ENCODE measurements around the gene NXPH4. TPM values are rescaled to one million over a fixed set of nuclear protein-coding genes. Genes with fewer than 3 reads are reported as not detected.

Gene NXPH4
- total and polyA plus RNA-seq, 9 donors: 0.13 to 0.20 TPM; not detected in 7

- intact Hi-C loops (cut with DNase I): no loop called here
- Histone ChIP-seq H3K27ac (no peak overlapping the region), H3K9me3 (no peaks in the 10 kb centered on the region), H3K4me1 (ENCODE audit: insufficient read depth) (peaks cover 8% of the 10 kb centered on the region), H3K27me3 (peaks cover 17% of the 10 kb centered on the region), H3K4me3 (no peak overlapping the region), H3K36me3 (no peaks in the 10 kb centered on the region)
- DNase-seq: no peak
- TF ChIP-seq POLR2A (IDR thresholded peaks at IDR 0.05) (no peak), EP300 (IDR thresholded peaks at IDR 0.05) (no peak)
- TF ChIP-seq, protein P1, sequence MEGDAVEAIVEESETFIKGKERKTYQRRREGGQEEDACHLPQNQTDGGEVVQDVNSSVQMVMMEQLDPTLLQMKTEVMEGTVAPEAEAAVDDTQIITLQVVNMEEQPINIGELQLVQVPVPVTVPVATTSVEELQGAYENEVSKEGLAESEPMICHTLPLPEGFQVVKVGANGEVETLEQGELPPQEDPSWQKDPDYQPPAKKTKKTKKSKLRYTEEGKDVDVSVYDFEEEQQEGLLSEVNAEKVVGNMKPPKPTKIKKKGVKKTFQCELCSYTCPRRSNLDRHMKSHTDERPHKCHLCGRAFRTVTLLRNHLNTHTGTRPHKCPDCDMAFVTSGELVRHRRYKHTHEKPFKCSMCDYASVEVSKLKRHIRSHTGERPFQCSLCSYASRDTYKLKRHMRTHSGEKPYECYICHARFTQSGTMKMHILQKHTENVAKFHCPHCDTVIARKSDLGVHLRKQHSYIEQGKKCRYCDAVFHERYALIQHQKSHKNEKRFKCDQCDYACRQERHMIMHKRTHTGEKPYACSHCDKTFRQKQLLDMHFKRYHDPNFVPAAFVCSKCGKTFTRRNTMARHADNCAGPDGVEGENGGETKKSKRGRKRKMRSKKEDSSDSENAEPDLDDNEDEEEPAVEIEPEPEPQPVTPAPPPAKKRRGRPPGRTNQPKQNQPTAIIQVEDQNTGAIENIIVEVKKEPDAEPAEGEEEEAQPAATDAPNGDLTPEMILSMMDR (IDR thresholded peaks at IDR 0.05): no peak
- WGBS, 3 donors: 64 to 73% (median 67%) methylated on average over 14 of the region's 14 CpGs
These were observed 2.8 kb downstream of the NXPH4 start for GRCh38 chr12:57219205-57219992.

DNA sequence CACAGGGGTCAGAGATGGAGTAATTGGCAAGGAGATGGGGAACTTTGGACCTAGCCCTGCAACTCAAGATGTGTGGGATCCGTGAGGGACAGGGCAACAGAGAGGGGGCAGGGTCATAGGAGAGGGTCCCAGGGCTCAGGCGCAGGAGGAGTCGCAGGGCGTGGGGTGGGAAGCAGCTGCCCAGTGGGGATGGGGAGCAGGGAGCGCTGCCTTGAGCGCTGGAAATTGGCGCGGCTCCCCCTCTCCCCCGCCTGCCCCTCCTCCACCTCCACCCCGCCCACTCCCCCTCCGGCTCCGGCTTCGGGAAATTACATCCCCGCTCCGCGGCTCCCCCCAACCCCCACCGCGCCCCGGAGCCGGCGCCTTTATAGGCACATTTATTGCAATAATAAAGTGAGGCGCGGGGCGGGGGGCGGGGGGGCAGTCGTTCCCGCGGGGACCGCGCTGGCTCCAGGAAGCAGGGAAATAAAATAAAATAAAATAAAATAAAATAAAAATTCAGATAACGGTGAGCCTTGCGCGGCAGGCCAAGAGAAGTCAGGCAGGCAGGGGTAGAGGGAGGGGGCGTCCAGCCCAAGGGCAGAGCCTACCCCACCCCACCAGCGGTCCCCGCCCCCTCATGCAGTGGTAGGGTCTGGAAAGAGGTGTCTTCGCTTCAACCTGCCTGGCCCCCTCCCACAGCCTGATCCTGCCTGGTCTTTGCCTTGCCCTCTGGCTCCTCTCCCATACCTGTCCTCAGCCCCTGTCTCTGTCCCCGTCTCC, 3.6 kb downstream of the NXPH4 start:
- Histone ChIP-seq H3K27me3 (peaks cover 20% of the 10 kb centered on the region), H3K4me1 (ENCODE audit: insufficient read depth) (peaks cover 8% of the 10 kb centered on the region), H3K27ac (no peak overlapping the region), H3K4me3 (no peak overlapping the region), H3K36me3 (no peaks in the 10 kb centered on the region), H3K9me3 (no peaks in the 10 kb centered on the region)
- TF ChIP-seq POLR2A (IDR thresholded peaks at IDR 0.05) (no peak), EP300 (IDR thresholded peaks at IDR 0.05) (no peak)
- TF ChIP-seq, protein P1 (IDR thresholded peaks at IDR 0.05): no peak
- no peak for DNase-seq
- WGBS, 3 donors: 4 to 7% (median 6%) methylated on average over 36 to 38 of the region's 38 CpGs
- intact Hi-C loops (cut with DNase I): no loop called here

DNA sequence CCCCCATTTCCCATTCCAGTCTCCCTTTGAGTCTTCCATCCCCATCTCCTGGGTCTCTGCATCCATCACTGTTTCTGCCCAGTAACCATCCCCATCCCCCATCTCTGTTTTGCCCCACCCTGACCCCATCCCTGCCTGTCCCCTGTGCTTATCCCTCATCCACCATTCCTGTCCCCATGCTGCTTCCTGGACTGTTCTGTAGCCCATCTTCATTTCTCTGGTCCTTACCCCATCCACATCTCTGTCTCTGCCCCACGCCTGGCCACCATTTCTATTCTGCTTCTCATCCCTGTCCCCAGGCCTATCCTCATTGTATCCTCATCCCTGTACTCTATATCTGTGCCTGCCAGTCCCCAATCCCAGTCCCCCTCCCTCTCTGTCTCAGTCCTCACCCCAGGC, 4.2 kb downstream of the NXPH4 start:
- WGBS, 3 donors: 72 to 88% (median 86%) methylated on average over 1 of the region's 1 CpG
- intact Hi-C loops (cut with DNase I): no loop called here

GRCh38 chr12:57221169-57221917, 4.7 kb downstream of the NXPH4 start:
- intact Hi-C loops (cut with DNase I): no loop called here
- H3K27me3 ChIP-seq: peaks cover 20% of the 10 kb centered on the region
- 14 to 30% (median 22%) methylated on average over 23 to 24 of the region's 24 CpGs for WGBS, 3 donors

More for the DNA sequence above, 4.2 kb downstream of the NXPH4 start:
- Histone ChIP-seq H3K4me3 (no peak overlapping the region), H3K27me3 (peaks cover 20% of the 10 kb centered on the region), H3K36me3 (no peaks in the 10 kb centered on the region), H3K4me1 (ENCODE audit: insufficient read depth) (peaks cover 8% of the 10 kb centered on the region), H3K9me3 (no peaks in the 10 kb centered on the region), H3K27ac (no peak overlapping the region)
- DNase-seq: no peak
- TF ChIP-seq POLR2A (IDR thresholded peaks at IDR 0.05): no peak
- no peak for TF ChIP-seq EP300 (IDR thresholded peaks at IDR 0.05)
- TF ChIP-seq, protein P1 (IDR thresholded peaks at IDR 0.05): no peak

More at GRCh38 chr12:57221169-57221917, 4.7 kb downstream of the NXPH4 start:
- Histone ChIP-seq H3K9me3 (no peaks in the 10 kb centered on the region), H3K27ac (no peak overlapping the region), H3K4me3 (no peak overlapping the region), H3K36me3 (no peaks in the 10 kb centered on the region), H3K4me1 (ENCODE audit: insufficient read depth) (peaks cover 8% of the 10 kb centered on the region)
- TF ChIP-seq EP300 (IDR thresholded peaks at IDR 0.05): no peak
- TF ChIP-seq POLR2A (IDR thresholded peaks at IDR 0.05): no peak
- TF ChIP-seq, protein P1 (IDR thresholded peaks at IDR 0.05): no peak
- DNase-seq: no peak
